Muscle of back (tissue), 13 donors: ENCODE results near the gene OXLD1. TPM values are rescaled to one million over a fixed set of nuclear protein-coding genes. Genes with fewer than 3 reads are reported as not detected.

Source experiments
- DNase-seq, 3 donors: peaks; one replicate each; pipeline versions ENCODE4 v3.0.0 to v3.0.0-alpha.2; 2013
- long read RNA-seq, 9 donors: transcript quantifications; one replicate each; lab custom pipeline, GENCODE V29; 2026
- polyA plus RNA-seq, 10 donors: library from polyadenylated mRNA; unstranded; fragments of 120-200 nt; gene quantifications; one replicate each; pipeline ENCODE4 v1.2.1, GENCODE V29; 2013; ENCODE audit not compliant: insufficient read length in 10 of 10

OXLD1 gene
- 10 to 100 TPM in 4 of 10 donors, 1 to 10 TPM in 6; 6.0 to 15.8 (median 8.8) TPM for polyA plus RNA-seq
- long read RNA-seq, donor 1, transcript OXLD1-206 (1 exons, 1,600 nt): major isoform, 6 of 6 reads
- long read RNA-seq, donor 1, partial matches to known transcripts: 0 of 6 reads
- long read RNA-seq, donor 1, other reads (novel, unspliced or antisense): 0 of 6 reads
- long read RNA-seq, donor 2, partial matches to known transcripts: 0 of 8 reads
- long read RNA-seq, donor 2, other reads (novel, unspliced or antisense): 0 of 8 reads
- long read RNA-seq, donor 3, partial matches to known transcripts: 0 of 1 reads
- long read RNA-seq, donor 3, other reads (novel, unspliced or antisense): 0 of 1 reads
- long read RNA-seq, donor 4, transcript OXLD1-206 (1 exons, 1,600 nt): major isoform, 6 of 10 reads
- long read RNA-seq, donor 4, partial matches to known transcripts: 0 of 10 reads
- long read RNA-seq, donor 4, other reads (novel, unspliced or antisense): 0 of 10 reads
- long read RNA-seq, donor 5, partial matches to known transcripts: 0 of 8 reads
- long read RNA-seq, donor 5, other reads (novel, unspliced or antisense): 0 of 8 reads
- long read RNA-seq, donor 6, transcript OXLD1-207 (2 exons, 821 nt): minor isoform, 7 of 22 reads
- long read RNA-seq, donor 6, transcript OXLD1-206 (1 exons, 1,600 nt): major isoform, 13 of 22 reads
- long read RNA-seq, donor 6, partial matches to known transcripts: 0 of 22 reads
- long read RNA-seq, donor 6, other reads (novel, unspliced or antisense): 0 of 22 reads
- long read RNA-seq, donor 7, partial matches to known transcripts: 0 of 5 reads
- long read RNA-seq, donor 7, other reads (novel, unspliced or antisense): 0 of 5 reads
- long read RNA-seq, donor 8, transcript OXLD1-206 (1 exons, 1,600 nt): major isoform, 8 of 10 reads
- long read RNA-seq, donor 8, partial matches to known transcripts: 0 of 10 reads
- long read RNA-seq, donor 8, other reads (novel, unspliced or antisense): 0 of 10 reads
- long read RNA-seq, donor 9, partial matches to known transcripts: 0 of 1 reads
- long read RNA-seq, donor 9, other reads (novel, unspliced or antisense): 0 of 1 reads

- DNase-seq: peak; percentile 96 to 98 (median 97)
Measured at GRCh38 chr17:81666342-81667191, at the start of gene OXLD1, which contains the start of gene CCDC137. TSS of gene OXLD1 (minus strand) at chr17:81666605. CDS start at chr17:81666577, 28 bp downstream. TSS of gene CCDC137 (plus strand) at chr17:81666737. CDS start at chr17:81666767, 30 bp downstream.

GRCh38 chr17:81715107-81715871, 48.9 kb upstream of the OXLD1 start:
- DNase-seq: no peak

DNA sequence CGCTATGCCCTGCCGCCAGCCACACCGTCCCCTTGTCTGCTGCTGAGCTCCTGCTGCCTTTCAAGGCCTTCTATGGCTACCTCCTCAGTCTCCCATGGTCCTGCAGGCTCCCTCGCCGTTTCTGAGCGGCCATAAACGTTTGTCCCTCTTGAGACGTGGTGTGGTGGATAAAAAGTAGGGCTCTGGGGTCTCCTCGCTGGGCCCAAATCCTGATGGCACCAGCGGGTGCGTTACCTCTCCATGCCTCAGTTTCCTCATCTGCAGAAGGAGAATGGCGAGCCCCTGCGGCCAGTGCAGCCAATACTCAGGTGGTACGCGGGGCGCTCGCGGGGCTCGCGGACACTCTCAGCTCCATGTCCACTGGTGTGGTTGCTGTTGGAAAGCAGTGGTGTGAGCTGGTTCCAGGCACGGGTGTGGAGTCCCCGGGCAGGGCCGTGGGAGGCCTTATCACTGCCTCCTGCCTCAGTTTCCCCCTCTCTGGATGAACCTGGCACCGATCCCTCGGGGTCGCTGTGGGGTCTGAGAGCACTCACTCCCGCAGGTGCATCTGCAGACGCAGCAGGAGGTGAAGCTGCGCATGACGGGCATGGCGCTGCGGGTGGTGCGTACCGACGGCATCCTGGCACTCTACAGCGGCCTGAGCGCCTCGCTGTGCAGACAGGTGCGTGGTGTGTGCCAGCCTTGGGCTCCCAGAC, 48.2 kb upstream of the OXLD1 start:
- no peak for DNase-seq

- no peak for DNase-seq
Measured at GRCh38 chr17:81713556-81714411, 47.4 kb upstream of the OXLD1 start.

- DNase-seq: no peak
Measured at GRCh38 chr17:81713004-81713555, 46.7 kb upstream of the OXLD1 start.

DNA sequence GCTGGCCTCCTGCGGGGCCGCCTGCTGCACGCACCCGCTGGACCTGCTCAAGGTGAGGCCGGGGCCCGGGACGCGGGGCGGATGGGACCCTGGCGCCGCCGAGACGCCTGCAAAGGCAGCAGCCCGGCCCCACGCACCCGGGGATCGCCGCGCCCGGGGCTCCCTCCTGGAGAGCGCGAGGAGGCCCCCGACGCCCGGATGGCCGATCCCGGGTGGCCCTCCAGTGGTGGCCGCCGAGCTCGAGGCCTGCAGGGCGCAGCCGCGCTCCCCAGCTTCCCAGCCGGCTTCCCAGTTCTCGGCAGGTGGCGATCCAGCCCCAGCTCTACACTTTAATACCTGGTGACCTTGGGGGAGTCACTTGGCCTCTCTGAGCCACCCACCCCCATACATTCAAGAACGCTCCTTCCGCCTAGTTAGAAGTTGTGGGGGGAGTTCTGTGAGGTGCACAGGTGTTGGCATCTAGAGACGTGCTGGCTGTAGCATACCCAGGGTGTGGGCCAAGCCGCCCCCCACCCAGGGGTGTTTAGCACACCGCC, 46.1 kb upstream of the OXLD1 start:
- DNase-seq: no peak

- DNase-seq: peak; percentile 66 to 86 (median 81)
Measured at GRCh38 chr17:81711814-81712467, 45.5 kb upstream of the OXLD1 start, which contains the start of gene SLC25A10. TSS of gene SLC25A10 (plus strand) at chr17:81712284. CDS start at chr17:81712427, 143 bp downstream.

DNA sequence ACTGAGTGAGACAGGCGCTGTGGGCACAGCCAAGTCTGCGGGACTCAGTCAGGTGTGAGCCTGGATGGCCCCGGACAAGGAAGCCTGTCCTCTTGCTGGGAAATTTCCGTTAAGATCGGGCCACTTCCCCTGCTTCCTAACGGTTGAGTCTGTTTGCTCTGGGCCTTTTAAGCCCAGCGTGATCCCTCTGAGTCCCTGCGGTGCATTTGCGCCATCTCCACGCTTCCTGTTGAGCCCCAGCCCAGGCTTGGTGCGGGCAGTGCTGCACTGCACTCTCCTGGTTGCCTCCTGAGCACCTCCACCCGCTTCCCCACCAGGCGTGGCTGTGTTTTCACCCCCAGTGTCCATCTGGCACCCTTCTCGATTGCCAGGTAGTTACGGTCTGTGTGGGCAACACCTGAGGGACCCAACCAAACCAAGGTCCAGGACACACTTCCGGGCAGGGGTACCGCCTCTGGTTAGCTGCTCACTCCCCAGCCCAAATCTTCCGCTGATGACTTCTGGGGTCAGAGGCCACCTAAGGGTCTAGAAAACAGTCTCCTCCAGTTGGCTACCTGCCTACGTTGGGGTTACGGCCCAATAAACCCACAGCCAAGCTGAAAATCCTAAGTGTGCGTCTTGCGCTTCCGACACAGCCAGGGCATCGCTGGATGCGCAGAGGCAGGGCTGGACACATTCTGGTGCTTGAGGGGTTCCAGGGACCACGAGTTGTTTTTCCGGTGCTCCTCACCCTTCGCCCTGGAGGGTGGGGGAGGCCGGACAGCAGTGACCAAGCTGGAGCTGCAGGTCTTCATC, 44.3 kb upstream of the OXLD1 start:
- DNase-seq: no peak

GRCh38 chr17:81708739-81709185, 42.4 kb upstream of the OXLD1 start:
- no peak for DNase-seq

DNA sequence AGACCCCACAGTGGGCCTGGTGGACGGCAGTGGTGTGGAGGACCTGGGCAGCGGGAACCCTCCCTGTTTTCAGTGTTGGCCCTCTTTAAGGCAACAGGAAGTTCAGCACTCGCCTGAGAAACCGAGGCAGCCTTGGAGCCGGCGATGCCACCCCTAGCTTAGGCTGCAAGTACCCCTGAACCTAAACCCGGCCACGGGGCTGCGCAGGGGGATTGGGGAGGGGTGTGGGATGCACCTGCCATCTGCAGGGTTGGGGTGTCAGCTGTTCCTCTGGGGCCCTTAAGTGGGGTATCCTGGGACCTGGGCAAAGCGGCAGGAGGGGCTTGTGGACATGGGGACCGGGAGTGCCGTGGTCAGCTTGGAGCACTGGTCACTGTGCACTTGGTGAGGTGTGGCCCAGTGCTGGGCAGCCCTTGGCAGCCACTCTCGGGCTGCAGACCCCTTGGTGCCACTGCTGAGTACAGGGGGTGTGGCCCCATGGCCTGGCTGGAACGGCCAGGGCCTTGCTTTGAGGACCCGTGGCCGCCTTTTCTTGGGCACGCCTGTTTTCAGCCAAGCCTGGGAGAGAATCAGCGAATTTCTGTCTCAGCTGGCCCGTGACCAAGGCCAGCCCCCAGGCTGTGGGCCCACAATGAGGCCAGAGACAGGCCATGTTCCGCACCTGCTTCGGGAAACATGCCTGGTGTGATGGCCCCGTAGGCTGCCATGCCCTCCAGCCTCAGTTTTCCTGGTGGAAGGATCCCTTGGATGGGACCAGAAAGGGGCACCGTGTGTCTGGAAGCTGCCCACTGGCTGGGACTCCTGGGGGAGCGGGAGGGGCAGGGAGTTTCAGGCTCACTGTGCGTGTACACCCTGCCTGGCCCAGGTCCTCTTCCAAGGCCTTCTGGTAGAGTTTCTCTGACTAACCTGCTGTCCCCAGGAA, 41.6 kb upstream of the OXLD1 start:
- DNase-seq: no peak

GRCh38 chr17:81706757-81707624, 40.6 kb upstream of the OXLD1 start:
- DNase-seq: no peak

GRCh38 chr17:81706232-81706611, 39.8 kb upstream of the OXLD1 start:
- no peak for DNase-seq

DNA sequence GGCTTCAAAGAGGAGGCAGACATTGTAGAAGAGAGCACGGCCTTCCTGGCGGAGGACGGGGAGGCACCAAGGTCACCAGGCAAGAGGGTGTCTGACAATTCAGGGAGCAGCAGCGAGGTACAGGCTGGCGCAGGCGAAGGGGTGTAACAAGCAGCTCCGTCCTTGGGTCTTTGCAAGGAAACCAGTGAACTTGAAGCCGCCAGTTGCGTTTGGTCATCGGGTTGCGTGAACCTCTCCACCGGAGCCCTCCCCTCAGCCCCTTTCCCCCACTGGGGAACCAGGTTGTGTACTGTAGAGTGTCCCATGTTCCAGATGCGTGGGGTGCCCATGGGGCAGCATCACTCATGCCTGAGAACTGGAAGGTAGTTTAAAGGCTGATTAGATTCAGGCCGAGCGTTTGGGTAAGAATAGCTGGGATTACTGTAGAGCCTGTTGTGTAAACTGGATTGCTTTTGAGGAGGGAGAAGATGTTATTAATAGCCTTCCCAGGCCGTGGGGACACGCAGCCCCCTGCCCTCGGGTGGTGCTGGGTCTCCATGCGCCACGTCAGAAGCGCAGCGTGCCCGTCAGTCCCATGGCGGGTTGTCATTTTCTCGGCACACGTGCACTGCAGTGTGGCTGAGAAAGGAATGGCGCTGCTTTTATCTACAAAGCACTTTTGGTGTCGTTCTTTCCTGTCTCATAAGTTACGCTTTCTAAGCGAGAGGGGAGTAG, 39.3 kb upstream of the OXLD1 start:
- no peak for DNase-seq
